ENCODE results near the gene ABCB6. TPM values are rescaled to one million over a fixed set of nuclear protein-coding genes. Genes with fewer than 3 reads are reported as not detected.

Gene ABCB6
- total and polyA plus RNA-seq, 10 of the 15 experiments (the other 5 are each of a cell fraction or from before 2014, with no cell fraction given), result 2.3 to 22.1 (median 13.8) TPM

DNA sequence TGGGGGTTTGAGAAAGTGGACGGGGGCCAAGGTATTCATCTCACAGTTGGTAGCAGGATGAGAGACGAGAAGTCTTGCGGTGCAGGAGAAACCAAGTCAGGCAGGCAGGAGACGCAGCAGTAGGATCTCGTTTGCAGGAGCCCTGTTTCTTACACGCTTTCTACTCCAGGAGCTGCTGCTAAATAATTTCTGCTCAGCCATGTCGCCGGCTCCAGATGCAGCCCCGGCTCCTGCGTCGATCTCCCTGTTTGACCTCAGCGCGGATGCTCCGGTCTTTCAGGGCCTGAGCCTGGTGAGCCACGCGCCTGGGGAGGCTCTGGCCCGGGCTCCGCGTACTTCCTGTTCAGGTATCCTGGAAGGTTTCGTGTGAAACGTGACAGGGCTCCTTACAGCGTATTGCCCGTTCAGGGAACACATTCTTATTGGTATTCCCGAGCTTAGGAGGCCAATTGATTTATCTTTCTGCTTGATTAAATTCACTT is 11.3 kb upstream of the ABCB6 start (continued):
- TF ChIP-seq ZNF384 (IDR thresholded peaks at IDR 0.05; ENCODE audit: borderline replicate concordance, low read depth, low read length) (no peak), BACH1 (IDR thresholded peaks at IDR 0.05; ENCODE audit: borderline replicate concordance) (no peak), SIX5 (IDR thresholded peaks at IDR 0.05; ENCODE audit: low read depth, low read length, severe bottlenecking) (no peak), POLR2AphosphoS5 (IDR thresholded peaks at IDR 0.05; ENCODE audit: low read length) (peak; percentile 4; the same call in 1 of the 2 replicates), RAD51 (IDR thresholded peaks at IDR 0.05) (no peak), PML (IDR thresholded peaks at IDR 0.05; ENCODE audit: low read length) (peak; percentile 36; the same call in 1 of the 2 replicates), YBX1 (IDR thresholded peaks at IDR 0.05) (no peak), SMAD1 (IDR thresholded peaks at IDR 0.05; ENCODE audit: low read depth, partially characterized antibody) (no peak), RB1 (IDR thresholded peaks at IDR 0.05; ENCODE audit: borderline replicate concordance) (peak; percentile 30; the same call in 1 of the 2 replicates), RBBP5 (conservative IDR thresholded peaks at IDR 0.05) (no peak), CHD1 (IDR thresholded peaks at IDR 0.05; ENCODE audit: low read depth, low read length) (no peak), PAX5 (IDR thresholded peaks at IDR 0.05; ENCODE audit: borderline replicate concordance, low read depth, low read length) (no peak), RELA (IDR thresholded peaks at IDR 0.05; ENCODE audit: borderline replicate concordance, partially characterized antibody) (no peak), ZZZ3 (IDR thresholded peaks at IDR 0.05; ENCODE audit: control insufficient read depth, insufficient read length, low read depth) (no peak)
- TF ChIP-seq, protein P1, sequence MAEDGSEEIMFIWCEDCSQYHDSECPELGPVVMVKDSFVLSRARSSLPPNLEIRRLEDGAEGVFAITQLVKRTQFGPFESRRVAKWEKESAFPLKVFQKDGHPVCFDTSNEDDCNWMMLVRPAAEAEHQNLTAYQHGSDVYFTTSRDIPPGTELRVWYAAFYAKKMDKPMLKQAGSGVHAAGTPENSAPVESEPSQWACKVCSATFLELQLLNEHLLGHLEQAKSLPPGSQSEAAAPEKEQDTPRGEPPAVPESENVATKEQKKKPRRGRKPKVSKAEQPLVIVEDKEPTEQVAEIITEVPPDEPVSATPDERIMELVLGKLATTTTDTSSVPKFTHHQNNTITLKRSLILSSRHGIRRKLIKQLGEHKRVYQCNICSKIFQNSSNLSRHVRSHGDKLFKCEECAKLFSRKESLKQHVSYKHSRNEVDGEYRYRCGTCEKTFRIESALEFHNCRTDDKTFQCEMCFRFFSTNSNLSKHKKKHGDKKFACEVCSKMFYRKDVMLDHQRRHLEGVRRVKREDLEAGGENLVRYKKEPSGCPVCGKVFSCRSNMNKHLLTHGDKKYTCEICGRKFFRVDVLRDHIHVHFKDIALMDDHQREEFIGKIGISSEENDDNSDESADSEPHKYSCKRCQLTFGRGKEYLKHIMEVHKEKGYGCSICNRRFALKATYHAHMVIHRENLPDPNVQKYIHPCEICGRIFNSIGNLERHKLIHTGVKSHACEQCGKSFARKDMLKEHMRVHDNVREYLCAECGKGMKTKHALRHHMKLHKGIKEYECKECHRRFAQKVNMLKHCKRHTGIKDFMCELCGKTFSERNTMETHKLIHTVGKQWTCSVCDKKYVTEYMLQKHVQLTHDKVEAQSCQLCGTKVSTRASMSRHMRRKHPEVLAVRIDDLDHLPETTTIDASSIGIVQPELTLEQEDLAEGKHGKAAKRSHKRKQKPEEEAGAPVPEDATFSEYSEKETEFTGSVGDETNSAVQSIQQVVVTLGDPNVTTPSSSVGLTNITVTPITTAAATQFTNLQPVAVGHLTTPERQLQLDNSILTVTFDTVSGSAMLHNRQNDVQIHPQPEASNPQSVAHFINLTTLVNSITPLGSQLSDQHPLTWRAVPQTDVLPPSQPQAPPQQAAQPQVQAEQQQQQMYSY (CRISPR knock-in tag; IDR thresholded peaks at IDR 0.05), result no peak
- TF ChIP-seq, protein P2, sequence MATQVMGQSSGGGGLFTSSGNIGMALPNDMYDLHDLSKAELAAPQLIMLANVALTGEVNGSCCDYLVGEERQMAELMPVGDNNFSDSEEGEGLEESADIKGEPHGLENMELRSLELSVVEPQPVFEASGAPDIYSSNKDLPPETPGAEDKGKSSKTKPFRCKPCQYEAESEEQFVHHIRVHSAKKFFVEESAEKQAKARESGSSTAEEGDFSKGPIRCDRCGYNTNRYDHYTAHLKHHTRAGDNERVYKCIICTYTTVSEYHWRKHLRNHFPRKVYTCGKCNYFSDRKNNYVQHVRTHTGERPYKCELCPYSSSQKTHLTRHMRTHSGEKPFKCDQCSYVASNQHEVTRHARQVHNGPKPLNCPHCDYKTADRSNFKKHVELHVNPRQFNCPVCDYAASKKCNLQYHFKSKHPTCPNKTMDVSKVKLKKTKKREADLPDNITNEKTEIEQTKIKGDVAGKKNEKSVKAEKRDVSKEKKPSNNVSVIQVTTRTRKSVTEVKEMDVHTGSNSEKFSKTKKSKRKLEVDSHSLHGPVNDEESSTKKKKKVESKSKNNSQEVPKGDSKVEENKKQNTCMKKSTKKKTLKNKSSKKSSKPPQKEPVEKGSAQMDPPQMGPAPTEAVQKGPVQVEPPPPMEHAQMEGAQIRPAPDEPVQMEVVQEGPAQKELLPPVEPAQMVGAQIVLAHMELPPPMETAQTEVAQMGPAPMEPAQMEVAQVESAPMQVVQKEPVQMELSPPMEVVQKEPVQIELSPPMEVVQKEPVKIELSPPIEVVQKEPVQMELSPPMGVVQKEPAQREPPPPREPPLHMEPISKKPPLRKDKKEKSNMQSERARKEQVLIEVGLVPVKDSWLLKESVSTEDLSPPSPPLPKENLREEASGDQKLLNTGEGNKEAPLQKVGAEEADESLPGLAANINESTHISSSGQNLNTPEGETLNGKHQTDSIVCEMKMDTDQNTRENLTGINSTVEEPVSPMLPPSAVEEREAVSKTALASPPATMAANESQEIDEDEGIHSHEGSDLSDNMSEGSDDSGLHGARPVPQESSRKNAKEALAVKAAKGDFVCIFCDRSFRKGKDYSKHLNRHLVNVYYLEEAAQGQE (IDR thresholded peaks at IDR 0.05; ENCODE audit: low read depth, low read length), result no peak
- TF ChIP-seq, protein P3, sequence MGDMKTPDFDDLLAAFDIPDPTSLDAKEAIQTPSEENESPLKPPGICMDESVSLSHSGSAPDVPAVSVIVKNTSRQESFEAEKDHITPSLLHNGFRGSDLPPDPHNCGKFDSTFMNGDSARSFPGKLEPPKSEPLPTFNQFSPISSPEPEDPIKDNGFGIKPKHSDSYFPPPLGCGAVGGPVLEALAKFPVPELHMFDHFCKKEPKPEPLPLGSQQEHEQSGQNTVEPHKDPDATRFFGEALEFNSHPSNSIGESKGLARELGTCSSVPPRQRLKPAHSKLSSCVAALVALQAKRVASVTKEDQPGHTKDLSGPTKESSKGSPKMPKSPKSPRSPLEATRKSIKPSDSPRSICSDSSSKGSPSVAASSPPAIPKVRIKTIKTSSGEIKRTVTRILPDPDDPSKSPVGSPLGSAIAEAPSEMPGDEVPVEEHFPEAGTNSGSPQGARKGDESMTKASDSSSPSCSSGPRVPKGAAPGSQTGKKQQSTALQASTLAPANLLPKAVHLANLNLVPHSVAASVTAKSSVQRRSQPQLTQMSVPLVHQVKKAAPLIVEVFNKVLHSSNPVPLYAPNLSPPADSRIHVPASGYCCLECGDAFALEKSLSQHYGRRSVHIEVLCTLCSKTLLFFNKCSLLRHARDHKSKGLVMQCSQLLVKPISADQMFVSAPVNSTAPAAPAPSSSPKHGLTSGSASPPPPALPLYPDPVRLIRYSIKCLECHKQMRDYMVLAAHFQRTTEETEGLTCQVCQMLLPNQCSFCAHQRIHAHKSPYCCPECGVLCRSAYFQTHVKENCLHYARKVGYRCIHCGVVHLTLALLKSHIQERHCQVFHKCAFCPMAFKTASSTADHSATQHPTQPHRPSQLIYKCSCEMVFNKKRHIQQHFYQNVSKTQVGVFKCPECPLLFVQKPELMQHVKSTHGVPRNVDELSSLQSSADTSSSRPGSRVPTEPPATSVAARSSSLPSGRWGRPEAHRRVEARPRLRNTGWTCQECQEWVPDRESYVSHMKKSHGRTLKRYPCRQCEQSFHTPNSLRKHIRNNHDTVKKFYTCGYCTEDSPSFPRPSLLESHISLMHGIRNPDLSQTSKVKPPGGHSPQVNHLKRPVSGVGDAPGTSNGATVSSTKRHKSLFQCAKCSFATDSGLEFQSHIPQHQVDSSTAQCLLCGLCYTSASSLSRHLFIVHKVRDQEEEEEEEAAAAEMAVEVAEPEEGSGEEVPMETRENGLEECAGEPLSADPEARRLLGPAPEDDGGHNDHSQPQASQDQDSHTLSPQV (IDR thresholded peaks at IDR 0.05), result no peak
- TF ChIP-seq, protein P4, sequence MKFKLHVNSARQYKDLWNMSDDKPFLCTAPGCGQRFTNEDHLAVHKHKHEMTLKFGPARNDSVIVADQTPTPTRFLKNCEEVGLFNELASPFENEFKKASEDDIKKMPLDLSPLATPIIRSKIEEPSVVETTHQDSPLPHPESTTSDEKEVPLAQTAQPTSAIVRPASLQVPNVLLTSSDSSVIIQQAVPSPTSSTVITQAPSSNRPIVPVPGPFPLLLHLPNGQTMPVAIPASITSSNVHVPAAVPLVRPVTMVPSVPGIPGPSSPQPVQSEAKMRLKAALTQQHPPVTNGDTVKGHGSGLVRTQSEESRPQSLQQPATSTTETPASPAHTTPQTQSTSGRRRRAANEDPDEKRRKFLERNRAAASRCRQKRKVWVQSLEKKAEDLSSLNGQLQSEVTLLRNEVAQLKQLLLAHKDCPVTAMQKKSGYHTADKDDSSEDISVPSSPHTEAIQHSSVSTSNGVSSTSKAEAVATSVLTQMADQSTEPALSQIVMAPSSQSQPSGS (IDR thresholded peaks at IDR 0.05; ENCODE audit: low read length), result no peak

Measured in GM12878 (cell line).